Heart left ventricle (tissue), 13 donors: ENCODE measurements around the gene KCNAB1.

Source experiments
- POLR2A ChIP-seq, 2 donors: fragments of 450-650 bp; IDR thresholded peaks; one replicate each; pipeline ENCODE4 v1.6.1; 2017; ENCODE audit warnings: antibody characterized with exemption in 2 of 2, mild to moderate bottlenecking in 2 of 2, moderate library complexity in 2 of 2
- TF ChIP-seq, protein P1 (sequence below), 12 donors: fragments of 200-600 bp; sonication (generic) in 4 of 12; IDR thresholded peaks; one replicate each; pipeline versions ENCODE4 v1.5.0 to v1.8.0; 2018 to 2022; ENCODE audit warnings: antibody characterized with exemption in 12 of 12, mild to moderate bottlenecking in 5 of 12
- donor health status: ischemic (EF 13 %, LVEDD 7.1; RV severe dilation, severe dysfunction).
- donor health status: DM: no; HTN: yes; CAD: no.
- donor health status: DM: no; HTN: no; CAD: no.
- donor health status: ischemic (EF 25% LVEDD 6.9; RV normal size, moderate dysfunction).
- donor health status: ischemic (EF 25% LVEDD 5.7; RV mildly dilated, moderate dysfunction).
- donor health status: ischemic (EF 35%, LVEDD 5.7; RV mildly dilated, moderate dysfunction).
- donor health status: nonischemic (EF 11% LVEDD 7.7; RV severe dilation, severe dysfunction).
- donor health status: DM: yes; HTN: yes; CAD: no.
- donor health status: PGD.
- donor health status: ischemic (EF 29% LVEDD 5.4; RV normal size, mild dysfunction).
- donor health status: nonischemic (EF 23%, LVEDD 6.1; RV moderate dilation, normal function).

- TF ChIP-seq, protein P1, sequence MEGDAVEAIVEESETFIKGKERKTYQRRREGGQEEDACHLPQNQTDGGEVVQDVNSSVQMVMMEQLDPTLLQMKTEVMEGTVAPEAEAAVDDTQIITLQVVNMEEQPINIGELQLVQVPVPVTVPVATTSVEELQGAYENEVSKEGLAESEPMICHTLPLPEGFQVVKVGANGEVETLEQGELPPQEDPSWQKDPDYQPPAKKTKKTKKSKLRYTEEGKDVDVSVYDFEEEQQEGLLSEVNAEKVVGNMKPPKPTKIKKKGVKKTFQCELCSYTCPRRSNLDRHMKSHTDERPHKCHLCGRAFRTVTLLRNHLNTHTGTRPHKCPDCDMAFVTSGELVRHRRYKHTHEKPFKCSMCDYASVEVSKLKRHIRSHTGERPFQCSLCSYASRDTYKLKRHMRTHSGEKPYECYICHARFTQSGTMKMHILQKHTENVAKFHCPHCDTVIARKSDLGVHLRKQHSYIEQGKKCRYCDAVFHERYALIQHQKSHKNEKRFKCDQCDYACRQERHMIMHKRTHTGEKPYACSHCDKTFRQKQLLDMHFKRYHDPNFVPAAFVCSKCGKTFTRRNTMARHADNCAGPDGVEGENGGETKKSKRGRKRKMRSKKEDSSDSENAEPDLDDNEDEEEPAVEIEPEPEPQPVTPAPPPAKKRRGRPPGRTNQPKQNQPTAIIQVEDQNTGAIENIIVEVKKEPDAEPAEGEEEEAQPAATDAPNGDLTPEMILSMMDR (IDR thresholded peaks at IDR 0.05): no peak
- no peak for TF ChIP-seq POLR2A (IDR thresholded peaks at IDR 0.05)
Observed at GRCh38 chr3:156184156-156184555, 63.8 kb downstream of the KCNAB1 start.
